HG03432 (cell line): ENCODE results near the gene FOXO3.

Experiments
- ATAC-seq: cut with Tn5 transposase; IDR thresholded peaks from one replicate; pipeline ENCODE4 v1.9.1; 2021; ENCODE audit warnings: mild to moderate bottlenecking, moderate library complexity; ENCODE audit not compliant: unreplicated experiment

Gene FOXO3

DNA sequence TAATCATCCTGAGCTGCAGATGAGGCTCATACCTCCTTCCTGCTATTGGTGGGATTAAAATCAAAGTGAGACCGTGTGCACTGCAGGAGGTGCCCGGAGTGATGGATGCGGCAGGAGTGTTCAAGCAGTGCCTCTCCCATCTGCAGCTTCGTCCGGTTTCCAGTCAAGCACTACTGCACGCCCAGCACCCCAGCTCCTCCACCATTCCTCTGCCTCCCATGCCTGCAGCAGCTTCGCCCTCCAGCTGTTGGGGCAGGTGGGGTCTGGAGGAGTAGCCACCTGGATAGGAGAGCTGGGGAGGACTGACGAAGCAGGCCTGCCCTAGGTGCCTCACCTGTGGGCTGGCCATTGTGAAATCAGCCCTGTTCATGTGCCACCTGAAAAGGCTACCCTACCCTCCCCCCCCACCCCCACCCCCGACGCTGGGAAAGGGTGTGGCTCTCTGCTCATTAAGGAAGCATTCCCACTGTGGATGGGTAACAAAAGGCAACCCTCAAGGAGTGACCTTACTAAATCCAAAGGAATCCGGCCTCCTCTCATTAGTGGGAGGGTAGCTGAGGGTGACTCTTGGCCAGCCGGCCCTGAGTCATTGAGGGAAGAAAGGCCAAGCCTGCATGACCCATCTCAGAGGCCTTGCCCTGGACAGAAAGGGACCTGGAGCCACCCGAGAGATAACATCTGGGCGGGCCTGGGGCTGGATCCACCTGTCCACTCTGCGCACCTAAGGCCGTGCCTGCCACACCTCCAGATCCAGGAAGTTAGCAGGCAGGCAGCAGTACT, 171.6 kb downstream of the FOXO3 start:
- no peak for ATAC-seq

DNA sequence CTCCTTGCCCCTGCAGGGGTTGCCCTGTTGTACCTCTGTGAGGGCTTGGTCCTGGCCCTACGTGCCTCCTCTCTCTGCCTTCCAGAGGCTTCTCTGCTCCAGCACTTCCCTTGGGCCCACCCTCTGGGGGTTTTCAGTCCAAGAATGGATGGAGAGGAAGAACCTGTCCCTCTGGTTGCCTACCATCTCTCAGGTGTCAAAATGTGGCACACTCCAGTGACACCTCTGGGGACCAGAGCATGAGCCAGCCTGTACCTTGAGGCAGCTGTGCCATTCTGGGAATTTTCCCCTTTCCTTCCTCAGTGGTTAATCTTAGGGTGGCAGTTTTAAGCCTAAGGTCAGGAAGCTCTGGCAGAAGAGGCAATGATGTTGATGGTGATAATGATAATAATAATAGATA, 172.3 kb downstream of the FOXO3 start:
- no peak for ATAC-seq

DNA sequence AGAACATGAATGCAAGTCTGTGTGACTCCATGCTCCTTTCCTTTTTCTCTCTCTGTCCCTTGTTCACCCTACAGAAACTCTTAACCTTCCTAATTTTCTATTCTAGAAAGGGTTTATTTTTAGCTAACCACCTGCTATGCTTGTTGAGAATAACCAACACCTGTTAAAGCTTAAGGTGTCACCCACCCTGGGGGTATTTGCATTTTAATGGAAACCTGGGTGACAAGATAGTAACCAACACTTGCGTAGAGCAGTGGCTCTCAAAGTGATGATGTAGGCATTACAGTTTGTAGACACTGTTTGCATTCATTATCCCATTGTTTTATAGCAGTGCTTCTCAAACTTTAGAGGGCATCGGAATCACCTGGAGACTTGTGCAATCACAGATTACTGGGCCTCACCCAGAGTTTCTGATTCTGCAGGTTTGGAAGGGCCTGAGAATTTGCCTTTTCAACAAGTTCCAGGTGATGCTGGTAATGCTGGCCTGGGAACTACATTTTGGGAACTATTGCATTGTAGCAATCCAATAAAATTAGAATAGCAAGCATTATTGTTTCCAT, 173.1 kb downstream of the FOXO3 start:
- ATAC-seq: no peak
